A549 (cell line): Measurements from ENCODE around the gene DRD2. TPM values are rescaled to one million over a fixed set of nuclear protein-coding genes. Genes with fewer than 3 reads are reported as not detected.

ENCODE experiments used
- ATAC-seq, 2 experiments: fragments of 200-7000 bp in 1 of 2; fragments of >200 bp in 1 of 2; cut with Nextera tagmentation in 1 of 2; cut with Tn5 transposase in 1 of 2; 3 replicates each; pipeline versions ENCODE4 v1.8.0 to v1.9.1; 2018 to 2020; ENCODE audit warnings: mild to moderate bottlenecking in 1 of 2, moderate library complexity in 1 of 2
- CTCF ChIA-PET: fragments of 300-600 bp; sonication (Branson Sonifier 250); formaldehyde crosslinking; extraction: SDS; loops from one replicate; lab custom pipeline; 2021; ENCODE audit warnings: antibody characterized with exemption, inconsistent platforms; lab: Yijun Ruan, JAX
- POLR2A ChIA-PET: fragments of 350-600 bp; formaldehyde crosslinking; extraction: SDS; loops from one replicate; lab custom pipeline; 2021; ENCODE audit warnings: antibody characterized with exemption, inconsistent platforms; lab: Yijun Ruan, JAX
- DNase-seq, 2 experiments: peaks; one replicate each; pipeline versions ENCODE4 v3.0.0 to v3.0.0-alpha.2; 2011 to 2016; ENCODE audit warnings: low read depth in 1 of 2, low spot score in 1 of 2
- FAIRE-seq: peaks from 2 replicates; lab custom pipeline; 2011; peaks lifted over from hg19 to GRCh38; lab: Jason Lieb, UNC
- H3K27ac ChIP-seq, 2 experiments: fragments of >200 bp; sonication (Bioruptor Twin); formaldehyde crosslinking; 3 replicates each; pipeline ENCODE4 v1.5.1; 2016 to 2017
- H3K4me1 ChIP-seq: fragments of >200 bp; sonication (Bioruptor Twin); formaldehyde crosslinking; 3 replicates; pipeline ENCODE4 v1.6.1; 2016
- H3K4me2 ChIP-seq: fragments of >200 bp; sonication (Bioruptor Twin); formaldehyde crosslinking; 3 replicates; pipeline ENCODE4 v1.6.1; 2016
- H3K4me3 ChIP-seq: fragments of >200 bp; sonication (Bioruptor Twin); formaldehyde crosslinking; 3 replicates; pipeline ENCODE4 v1.5.1; 2016
- H3K9me3 ChIP-seq: fragments of >200 bp; sonication (Bioruptor Twin); formaldehyde crosslinking; 3 replicates; pipeline ENCODE4 v1.6.1; 2016
- BCL3 ChIP-seq: fragments of >200 bp; sonication (Bioruptor Twin); formaldehyde crosslinking; IDR thresholded peaks from 3 replicates; pipeline ENCODE4 v1.6.1; 2016
- CBX2 ChIP-seq: fragments of 200-600 bp; sonication (generic); IDR thresholded peaks from 2 replicates; pipeline ENCODE4 v1.6.1; 2016; ENCODE audit warnings: low read depth, mild to moderate bottlenecking, borderline replicate concordance
- CBX8 ChIP-seq: fragments of 200-600 bp; sonication (generic); IDR thresholded peaks from 2 replicates; pipeline ENCODE4 v1.6.1; 2016
- CEBPB ChIP-seq, 2 experiments: fragments of >200 bp in 1 of 2; sonication (Bioruptor Twin) in 1 of 2; formaldehyde crosslinking in 1 of 2; IDR thresholded peaks; 2 replicates each; pipeline ENCODE4 v1.6.1; 2012 to 2016
- CHD4 ChIP-seq: fragments of 200-600 bp; sonication (generic); IDR thresholded peaks from 2 replicates; pipeline ENCODE4 v1.6.1; 2016; ENCODE audit warnings: antibody characterized with exemption, mild to moderate bottlenecking, borderline replicate concordance
- E2F6 ChIP-seq: IDR thresholded peaks from 2 replicates; pipeline ENCODE4 v1.6.1; 2012; ENCODE audit warnings: low read depth, borderline replicate concordance
- EHF ChIP-seq: fragments of 250-450 bp; sonication (Bioruptor Pico); IDR thresholded peaks from 2 replicates; pipeline ENCODE4 v1.5.0; 2020; ENCODE audit warnings: mild to moderate bottlenecking
- EP300 ChIP-seq, 2 experiments: fragments of >200 bp; sonication (Bioruptor Twin); formaldehyde crosslinking; IDR thresholded peaks; 2 replicates in 1 of 2; 3 replicates in 1 of 2; pipeline ENCODE4 v1.6.1; 2016 to 2017
- ESRRA ChIP-seq: fragments of 150-350 bp; IDR thresholded peaks from 2 replicates; pipeline ENCODE4 v1.6.1; 2014; ENCODE audit warnings: mild to moderate bottlenecking, low read length, borderline replicate concordance
- FOSL2 ChIP-seq, 2 experiments: fragments of 450-650 bp in 1 of 2; fragments of >200 bp in 1 of 2; sonication (Bioruptor Twin) in 1 of 2; formaldehyde crosslinking; IDR thresholded peaks; 2 replicates each; pipeline versions ENCODE4 v1.5.0 to v1.6.1; 2016 to 2020; ENCODE audit warnings: mild to moderate bottlenecking in 1 of 2, moderate library complexity in 1 of 2
- GATA3 ChIP-seq: IDR thresholded peaks from 2 replicates; pipeline ENCODE4 v1.6.1; 2012; ENCODE audit warnings: borderline replicate concordance
- HDAC2 ChIP-seq: fragments of 200-600 bp; sonication (generic); IDR thresholded peaks from 2 replicates; pipeline ENCODE4 v1.6.1; 2016
- HOXB5 ChIP-seq: fragments of 250-450 bp; sonication (Bioruptor Pico); IDR thresholded peaks from 2 replicates; pipeline ENCODE4 v1.5.0; 2020; ENCODE audit warnings: mild to moderate bottlenecking, moderate library complexity
- KDM1A ChIP-seq: fragments of 200-600 bp; sonication (generic); IDR thresholded peaks from 2 replicates; pipeline ENCODE4 v1.6.1; 2016; ENCODE audit warnings: low read depth, mild to moderate bottlenecking
- KDM5A ChIP-seq: fragments of 200-600 bp; sonication (generic); IDR thresholded peaks from 2 replicates; pipeline ENCODE4 v1.6.1; 2016; ENCODE audit warnings: antibody characterized with exemption, mild to moderate bottlenecking
- MAX ChIP-seq: IDR thresholded peaks from 2 replicates; pipeline ENCODE4 v1.6.1; 2012
- NFE2L2 ChIP-seq: fragments of 150-350 bp; conservative IDR thresholded peaks from 2 replicates; pipeline ENCODE4 v1.6.1; 2014; ENCODE audit warnings: low read length
- NR3C1 ChIP-seq: fragments of >200 bp; sonication (Bioruptor Twin); formaldehyde crosslinking; IDR thresholded peaks from 3 replicates; pipeline ENCODE4 v1.6.1; 2017
- POLR2AphosphoS2 ChIP-seq: conservative IDR thresholded peaks from 2 replicates; pipeline ENCODE4 v1.6.1; 2012; ENCODE audit warnings: low read length, improper control_type of control experiment, inconsistent platforms
- RAD21 ChIP-seq, 2 experiments: fragments of >200 bp in 1 of 2; sonication (Bioruptor Twin) in 1 of 2; formaldehyde crosslinking in 1 of 2; IDR thresholded peaks in 1 of 2; conservative IDR thresholded peaks in 1 of 2; 2 replicates in 1 of 2; 3 replicates in 1 of 2; pipeline ENCODE4 v1.6.1; 2012 to 2018; ENCODE audit warnings: inconsistent platforms in 1 of 2
- RFX5 ChIP-seq: fragments of 450-650 bp; IDR thresholded peaks from 2 replicates; pipeline ENCODE4 v1.7.1; 2014; ENCODE audit warnings: antibody characterized with exemption, mild to moderate bottlenecking, moderate library complexity
- RNF2 ChIP-seq: fragments of 200-600 bp; sonication (generic); IDR thresholded peaks from 2 replicates; pipeline ENCODE4 v1.6.1; 2016; ENCODE audit warnings: low read depth, mild to moderate bottlenecking, antibody characterized with exemption, moderate library complexity, borderline replicate concordance
- TP53 ChIP-seq: fragments of 250-450 bp; sonication (Bioruptor Pico); IDR thresholded peaks from 2 replicates; pipeline ENCODE4 v1.5.0; 2021; ENCODE audit warnings: mild to moderate bottlenecking, moderate library complexity
- WGBS: methylation state at CpG from one replicate; pipeline ENCODE4 v1.1.6; 2017; ENCODE audit errors: missing lambda C conversion rate; 5-methylcytosine and 5-hydroxymethylcytosine counted together
- polyA plus RNA-seq, 4 experiments: library from polyadenylated mRNA; depleted of rRNA in 3 of 4; stranded (reverse); fragments of >200 nt; fragmentation: RNase III in 1 of 4; extraction: RNeasy Plus Mini Kit Qiagen cat#74134 plus additional on column Dnase treatment in 1 of 4; gene quantifications; 2 replicates in 3 of 4; 3 replicates in 1 of 4; pipeline ENCODE4 v1.2.3, GENCODE V29; 2011 to 2017
- TF ChIP-seq, protein P1 (sequence below): fragments of >200 bp; sonication (Bioruptor Twin); formaldehyde crosslinking; IDR thresholded peaks from 2 replicates; pipeline ENCODE4 v1.6.1; 2016
- TF ChIP-seq, protein P2 (sequence below): IDR thresholded peaks from 2 replicates; pipeline ENCODE4 v1.6.1; 2012

Gene DRD2
- polyA plus RNA-seq, 2 of the 4 experiments (the other 2 are of a cell fraction): not detected

GRCh38 chr11:113458189-113458588 is 17.0 kb downstream of the DRD2 start:
- no peak for ATAC-seq
- TF ChIP-seq KDM1A (no peak), KDM5A (no peak), NR3C1 (no peak), BCL3 (no peak), EHF (CRISPR knock-in tag) (no peak), HDAC2 (no peak), ESRRA (no peak), EP300 (IDR thresholded peaks at IDR 0.05) (no peak), TP53 (CRISPR knock-in tag) (no peak), MAX (no peak), GATA3 (no peak), CHD4 (no peak), HOXB5 (CRISPR knock-in tag) (no peak), CBX2 (no peak), RAD21 (conservative IDR thresholded peaks at IDR 0.05 in 1 of 2, IDR thresholded peaks at IDR 0.05 in 1 of 2) (no peak), CEBPB (IDR thresholded peaks at IDR 0.05) (no peak), CBX8 (no peak)
- TF ChIP-seq, protein P1, sequence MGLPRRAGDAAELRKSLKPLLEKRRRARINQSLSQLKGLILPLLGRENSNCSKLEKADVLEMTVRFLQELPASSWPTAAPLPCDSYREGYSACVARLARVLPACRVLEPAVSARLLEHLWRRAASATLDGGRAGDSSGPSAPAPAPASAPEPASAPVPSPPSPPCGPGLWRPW: no peak
- TF ChIP-seq, all 56 proteins: peak for 0
- no peak overlapping the region for H3K4me2 ChIP-seq
- 3% methylated on average over 1 of the region's 1 CpG for WGBS
- no peak overlapping the region for H3K4me3 ChIP-seq
- no peaks in the 10 kb centered on the region for H3K4me1 ChIP-seq
- no peak overlapping the region for H3K27ac ChIP-seq
- no peak for DNase-seq
- CTCF ChIA-PET: no interaction called here
- H3K9me3 ChIP-seq: no peaks in the 10 kb centered on the region
- FAIRE-seq: no peak
- POLR2A ChIA-PET: no interaction called here

GRCh38 chr11:113457784-113458183 is 17.4 kb downstream of the DRD2 start:
- Histone ChIP-seq H3K27ac (no peak overlapping the region), H3K4me3 (no peak overlapping the region), H3K9me3 (no peaks in the 10 kb centered on the region), H3K4me1 (no peaks in the 10 kb centered on the region), H3K4me2 (no peak overlapping the region)
- TF ChIP-seq RFX5 (no peak), POLR2AphosphoS2 (no peak), RNF2 (no peak), TP53 (CRISPR knock-in tag) (no peak), NFE2L2 (no peak), E2F6 (no peak), FOSL2 (IDR thresholded peaks at IDR 0.05) (no peak), FOSL2 (CRISPR knock-in tag; IDR thresholded peaks at IDR 0.05) (no peak)
- TF ChIP-seq, protein P1: no peak
- TF ChIP-seq, protein P2, sequence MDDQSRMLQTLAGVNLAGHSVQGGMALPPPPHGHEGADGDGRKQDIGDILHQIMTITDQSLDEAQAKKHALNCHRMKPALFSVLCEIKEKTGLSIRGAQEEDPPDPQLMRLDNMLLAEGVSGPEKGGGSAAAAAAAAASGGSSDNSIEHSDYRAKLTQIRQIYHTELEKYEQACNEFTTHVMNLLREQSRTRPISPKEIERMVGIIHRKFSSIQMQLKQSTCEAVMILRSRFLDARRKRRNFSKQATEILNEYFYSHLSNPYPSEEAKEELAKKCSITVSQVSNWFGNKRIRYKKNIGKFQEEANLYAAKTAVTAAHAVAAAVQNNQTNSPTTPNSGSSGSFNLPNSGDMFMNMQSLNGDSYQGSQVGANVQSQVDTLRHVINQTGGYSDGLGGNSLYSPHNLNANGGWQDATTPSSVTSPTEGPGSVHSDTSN: no peak
- 0% methylated on average over 1 of the region's 2 CpGs for WGBS
- POLR2A ChIA-PET: no interaction called here
- no peak for ATAC-seq
- CTCF ChIA-PET: no interaction called here
- no peak for FAIRE-seq
- no peak for DNase-seq
